Liver (tissue), 3 donors: ENCODE measurements around the gene PDHA2.

ENCODE experiments used
- CTCF ChIP-seq: fragments of 150-350 bp; IDR thresholded peaks from 2 replicates; pipeline ENCODE4 v1.5.1; 2017; ENCODE audit warnings: improper control_type of control experiment, low read depth, low read length; ENCODE audit not compliant: missing input control
- EGR1 ChIP-seq, 2 donors: IDR thresholded peaks; 2 replicates each; pipeline ENCODE4 v1.6.1; 2016 to 2018; ENCODE audit warnings: antibody characterized with exemption in 2 of 2, low read depth in 2 of 2
- FOXA1 ChIP-seq: IDR thresholded peaks from 2 replicates; pipeline ENCODE4 v1.6.1; 2016; ENCODE audit warnings: antibody characterized with exemption
- GABPA ChIP-seq, 2 donors: IDR thresholded peaks in 1 of 2; conservative IDR thresholded peaks in 1 of 2; 2 replicates each; pipeline ENCODE4 v1.6.1; 2016; ENCODE audit warnings: antibody characterized with exemption in 2 of 2, mild to moderate bottlenecking in 1 of 2, moderate library complexity in 1 of 2
- JUND ChIP-seq, 2 donors: IDR thresholded peaks; 2 replicates each; pipeline ENCODE4 v1.6.1; 2016; ENCODE audit warnings: antibody characterized with exemption in 2 of 2
- MAX ChIP-seq: IDR thresholded peaks from 2 replicates; pipeline ENCODE4 v1.6.1; 2016; ENCODE audit warnings: antibody characterized with exemption
- RAD21 ChIP-seq, 2 donors: IDR thresholded peaks; 2 replicates each; pipeline ENCODE4 v1.6.1; 2016; ENCODE audit warnings: antibody characterized with exemption in 2 of 2, mild to moderate bottlenecking in 2 of 2
- REST ChIP-seq: IDR thresholded peaks from 2 replicates; pipeline ENCODE4 v1.6.1; 2016; ENCODE audit warnings: antibody characterized with exemption, mild to moderate bottlenecking
- RXRA ChIP-seq, 2 donors: IDR thresholded peaks; 2 replicates each; pipeline ENCODE4 v1.6.1; 2017 to 2018; ENCODE audit warnings: antibody characterized with exemption in 2 of 2, mild to moderate bottlenecking in 1 of 2
- SP1 ChIP-seq: IDR thresholded peaks from 2 replicates; pipeline ENCODE4 v1.6.1; 2018; ENCODE audit warnings: antibody characterized with exemption, mild to moderate bottlenecking
- TAF1 ChIP-seq: conservative IDR thresholded peaks from 2 replicates; pipeline ENCODE4 v1.6.1; 2016; ENCODE audit warnings: antibody characterized with exemption, mild to moderate bottlenecking
- YY1 ChIP-seq: IDR thresholded peaks from 2 replicates; pipeline ENCODE4 v1.6.1; 2016; ENCODE audit warnings: antibody characterized with exemption, mild to moderate bottlenecking
- ZBTB33 ChIP-seq: IDR thresholded peaks from 2 replicates; pipeline ENCODE4 v1.6.1; 2016; ENCODE audit warnings: antibody characterized with exemption
- donor health status: healthy.
- donor health status: healthy.

- TF ChIP-seq CTCF (no peak), JUND (IDR thresholded peaks at IDR 0.05) (no peak), ZBTB33 (no peak), FOXA1 (no peak), EGR1 (IDR thresholded peaks at IDR 0.05; ENCODE audit: low read depth in 2 of 2) (no peak), REST (no peak), RXRA (IDR thresholded peaks at IDR 0.05) (no peak), SP1 (no peak), MAX (no peak), GABPA (IDR thresholded peaks at IDR 0.05 in 1 of 2, conservative IDR thresholded peaks at IDR 0.05 in 1 of 2) (no peak), RAD21 (IDR thresholded peaks at IDR 0.05) (no peak), YY1 (no peak), TAF1 (no peak)
These were observed 41.2 kb upstream of the PDHA2 start for GRCh38 chr4:95798727-95799126.
